ENCODE measurements around the gene CDH18.
A peak's percentile ranks its signal among the peaks of the same experiment; 100 is the strongest.

CDH18 gene

DNA sequence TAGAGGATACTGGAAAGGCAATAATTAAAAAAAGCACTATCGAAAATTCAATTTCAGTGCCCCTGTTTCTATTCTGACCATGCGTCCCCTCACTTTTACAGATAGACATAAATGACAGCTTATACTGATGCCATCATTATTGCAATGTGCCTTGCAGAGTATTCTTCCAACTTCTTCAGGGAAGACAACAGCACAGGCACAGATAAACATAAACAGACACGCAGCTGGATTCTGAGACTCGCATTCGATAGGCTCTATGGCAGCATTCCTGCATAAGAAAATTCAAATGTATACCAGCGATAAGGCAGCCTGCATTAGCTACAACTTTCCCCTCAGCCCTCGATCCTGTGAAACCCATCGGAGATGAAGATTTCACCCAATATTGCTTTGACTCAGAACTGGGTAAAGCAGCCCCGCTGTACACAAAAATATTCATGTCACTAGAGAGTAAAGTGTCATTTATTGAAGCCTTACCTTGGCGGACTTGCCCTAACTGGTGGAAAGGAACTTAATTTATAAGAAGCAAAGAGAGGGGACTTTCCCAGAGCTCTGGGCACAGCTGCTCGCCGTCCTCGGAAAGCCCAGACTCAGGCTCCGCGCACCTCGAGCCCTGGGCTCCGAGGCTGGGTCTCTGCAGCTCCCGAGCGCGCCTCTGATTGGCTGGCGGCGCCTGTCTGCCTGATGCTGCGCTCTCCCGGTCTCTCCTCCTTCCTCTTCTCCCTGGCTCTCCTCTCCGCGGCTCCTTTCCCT lies at the start of gene CDH18:
Gene CDH18 (minus strand): TSS at position 589 of the 750 bp plus-strand sequence. CDS start 149,214 bp downstream, outside the sequence.
- in situ Hi-C loops (cut with HindIII; ENCODE audit: low sequenced_read_pairs): no loop called here
- peak; percentile 63 for DNase-seq (ENCODE audit: low read depth, low spot score)
- peak within 1 kb of the TSS; percentile 46 for H3K4me3 ChIP-seq (ENCODE audit: low read depth, low read length)
- no peak for TF ChIP-seq CTCF (IDR thresholded peaks at IDR 0.05; ENCODE audit: low read depth, low read length)

- TF ChIP-seq CTCF (IDR thresholded peaks at IDR 0.05; ENCODE audit: low read depth, low read length): no peak
- in situ Hi-C loops (cut with HindIII; ENCODE audit: low sequenced_read_pairs): no loop called here
- H3K4me3 ChIP-seq (ENCODE audit: low read depth, low read length): no peak overlapping the region
- no peak for DNase-seq (ENCODE audit: low read depth, low spot score)
Measured at GRCh38 chr5:20034717-20035116, 46.7 kb upstream of the CDH18 start.

DNA sequence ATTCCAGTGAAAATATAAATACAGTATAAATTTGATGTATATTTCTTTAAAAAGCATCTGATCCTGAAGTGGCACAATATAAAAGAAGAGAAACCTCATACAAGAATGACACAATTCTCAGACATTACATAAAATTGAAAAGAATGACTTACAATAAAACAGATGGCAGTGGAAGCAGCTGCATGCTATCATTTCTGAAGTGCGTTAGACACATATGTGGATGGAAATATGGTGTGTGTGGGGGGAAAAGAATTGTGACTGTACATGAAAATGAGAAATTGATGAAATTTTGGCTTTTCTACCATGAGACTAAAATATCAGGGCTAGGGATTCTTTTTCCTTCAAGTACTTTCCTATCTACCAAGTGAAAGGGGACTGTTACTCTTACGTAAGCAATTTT lies 45.9 kb upstream of the CDH18 start:
- H3K4me3 ChIP-seq (ENCODE audit: low read depth, low read length): no peak overlapping the region
- DNase-seq (ENCODE audit: low read depth, low spot score): no peak
- TF ChIP-seq CTCF (IDR thresholded peaks at IDR 0.05; ENCODE audit: low read depth, low read length): no peak
- in situ Hi-C loops (cut with HindIII; ENCODE audit: low sequenced_read_pairs): no loop called here

DNA sequence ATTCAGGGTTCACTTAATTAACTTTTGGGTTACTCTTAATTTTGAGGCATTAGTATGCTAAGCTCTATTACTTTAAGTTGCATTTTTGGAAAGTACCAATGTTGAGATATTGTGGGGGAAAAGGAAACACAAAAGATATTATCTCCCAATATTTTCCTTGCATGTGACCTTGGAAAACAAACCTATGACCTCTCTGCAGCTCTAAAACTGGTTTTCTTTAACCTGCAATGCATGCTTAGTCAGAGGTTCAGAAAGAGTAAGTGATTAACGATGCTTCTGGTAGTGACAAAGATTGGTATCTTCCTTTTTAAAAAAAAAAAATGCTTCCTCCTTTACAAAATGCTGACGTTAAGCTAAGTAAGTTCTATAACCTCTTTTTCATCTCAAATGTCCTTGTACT lies 44.9 kb upstream of the CDH18 start:
- no peak for TF ChIP-seq CTCF (IDR thresholded peaks at IDR 0.05; ENCODE audit: low read depth, low read length)
- DNase-seq (ENCODE audit: low read depth, low spot score): no peak
- no peak overlapping the region for H3K4me3 ChIP-seq (ENCODE audit: low read depth, low read length)
- in situ Hi-C loops (cut with HindIII; ENCODE audit: low sequenced_read_pairs): no loop called here

GRCh38 chr5:20030125-20030524 lies 42.1 kb upstream of the CDH18 start:
- no peak overlapping the region for H3K4me3 ChIP-seq (ENCODE audit: low read depth, low read length)
- DNase-seq (ENCODE audit: low read depth, low spot score): no peak
- in situ Hi-C loops (cut with HindIII; ENCODE audit: low sequenced_read_pairs): no loop called here
- TF ChIP-seq CTCF (IDR thresholded peaks at IDR 0.05; ENCODE audit: low read depth, low read length): no peak

- no peak for DNase-seq (ENCODE audit: low read depth, low spot score)
- H3K4me3 ChIP-seq (ENCODE audit: low read depth, low read length): no peak overlapping the region
- in situ Hi-C loops (cut with HindIII; ENCODE audit: low sequenced_read_pairs): no loop called here
- TF ChIP-seq CTCF (IDR thresholded peaks at IDR 0.05; ENCODE audit: low read depth, low read length): no peak
Measured at GRCh38 chr5:20029266-20029665, 41.3 kb upstream of the CDH18 start.

Measured in astrocyte of the spinal cord (primary cell).